HTERT RPE-1 (cell line): ENCODE data around the gene OLFML2B.

ENCODE experiments used
- in situ Hi-C: fragments of 300-500 bp; cut with MboI; formaldehyde crosslinking; loops from 4 replicates; pipeline ENCODE4 v1.14.3; 2020; ENCODE audit warnings: low sequenced_read_pairs

Gene OLFML2B

GRCh38 chr1:161981735-161982506 is 41.7 kb downstream of the OLFML2B start:
- in situ Hi-C loops = no loop called here

- in situ Hi-C loops = no loop called here
Observed at GRCh38 chr1:161981126-161981525, 42.5 kb downstream of the OLFML2B start.

- in situ Hi-C loops = no loop called here
Observed at GRCh38 chr1:161978011-161978790, 45.5 kb downstream of the OLFML2B start.

GRCh38 chr1:161973924-161974845 is 49.5 kb downstream of the OLFML2B start:
- in situ Hi-C loops = no loop called here

- in situ Hi-C loops = no loop called here
Observed at GRCh38 chr1:161972828-161973227, 50.8 kb downstream of the OLFML2B start.

GRCh38 chr1:161970633-161971032 is 53.0 kb downstream of the OLFML2B start:
- in situ Hi-C loops = no loop called here

GRCh38 chr1:161970036-161970435 is 53.6 kb downstream of the OLFML2B start:
- in situ Hi-C loops = no loop called here

GRCh38 chr1:161966067-161966466 is 57.6 kb downstream of the OLFML2B start:
- in situ Hi-C loops = no loop called here

GRCh38 chr1:161962091-161962887 is 61.4 kb downstream of the OLFML2B start:
- in situ Hi-C loops = no loop called here

GRCh38 chr1:161958425-161958824 is 65.2 kb downstream of the OLFML2B start:
- in situ Hi-C loops = no loop called here

- in situ Hi-C loops = no loop called here
Observed at GRCh38 chr1:161956930-161957329, 66.7 kb downstream of the OLFML2B start.

GRCh38 chr1:161956097-161956496 is 67.6 kb downstream of the OLFML2B start:
- in situ Hi-C loops = no loop called here

GRCh38 chr1:161955606-161956005 is 68.1 kb downstream of the OLFML2B start:
- in situ Hi-C loops = no loop called here

- in situ Hi-C loops = no loop called here
Observed at GRCh38 chr1:161954466-161954865, 69.2 kb downstream of the OLFML2B start.

- in situ Hi-C loops = no loop called here
Observed at GRCh38 chr1:161954050-161954449, 69.6 kb downstream of the OLFML2B start.

- in situ Hi-C loops = no loop called here
Observed at GRCh38 chr1:161953256-161953920, 70.3 kb downstream of the OLFML2B start.

GRCh38 chr1:161952607-161953172 is 71.0 kb downstream of the OLFML2B start:
- in situ Hi-C loops = no loop called here

GRCh38 chr1:161951646-161952045 is 72.0 kb downstream of the OLFML2B start:
- in situ Hi-C loops = no loop called here

GRCh38 chr1:161950377-161950776 is 73.3 kb downstream of the OLFML2B start:
- in situ Hi-C loops = no loop called here
